ENCODE data around the gene PIP5K1B. TPM values are rescaled to one million over a fixed set of nuclear protein-coding genes. Genes with fewer than 3 reads are reported as not detected.

The PIP5K1B gene
- total RNA-seq, 1 experiment from 2014 or later, result 2.5 TPM

GRCh38 chr9:68832861-68833518 is 128.0 kb downstream of the PIP5K1B start:
- Mint-ChIP-seq H3K27ac (peak overlapping the region in 1 of 3 experiments; percentile 15; a peak in 1 of 7 replicates), H3K9me3 (no peaks in the 10 kb centered on the region)
- no CpG with 5 or more reads among the region's 7 CpGs for WGBS (ENCODE audit: extremely low coverage, insufficient read length, low lambda C conversion rate)

More at GRCh38 chr9:68832861-68833518, 128.0 kb downstream of the PIP5K1B start:
- peaks cover 15 to 20% of the 10 kb centered on the region in 2 experiments for H3K4me1 Mint-ChIP-seq
- no peak for DNase-seq
- TF ChIP-seq CTCF (conservative IDR thresholded peaks at IDR 0.05), result no peak
- Histone ChIP-seq H4K20me1 (ENCODE audit: control insufficient read depth, insufficient read depth, insufficient read length) (no peaks in the 10 kb centered on the region), H3K4me1 (ENCODE audit: insufficient read depth, low read length) (peaks cover 5% of the 10 kb centered on the region; the same call in 1 of the 2 replicates), H2BK12ac (ENCODE audit: insufficient read length, low read depth, low read length) (no peak overlapping the region), H4K8ac (replicated peaks; ENCODE audit: insufficient read length, low read depth, low read length) (no peak overlapping the region), H3T11ph (ENCODE audit: low read length) (no peak overlapping the region), H2BK15ac (ENCODE audit: low read depth, low read length) (no peak overlapping the region), H3K79me1 (ENCODE audit: insufficient read depth, low read depth, low read length, poor library complexity, severe bottlenecking) (no peaks in the 10 kb centered on the region), H3K27ac (ENCODE audit: insufficient read length, low read depth, low read length) (no peak overlapping the region), H3K4ac (ENCODE audit: low read depth, low read length) (no peak overlapping the region), H2BK120ac (ENCODE audit: low read depth, low read length, poor library complexity, severe bottlenecking) (no peak overlapping the region), H2BK5ac (ENCODE audit: insufficient read length, low read length) (no peak overlapping the region), H4K91ac (ENCODE audit: insufficient read length, low read depth, low read length) (no peak overlapping the region), H3K9me3 (ENCODE audit: control insufficient read depth, low read depth, low read length) (no peaks in the 10 kb centered on the region), H3K27me3 (ENCODE audit: insufficient read depth, low read length) (no peaks in the 10 kb centered on the region), H3K4me2 (ENCODE audit: insufficient read depth, insufficient read length, low read length) (no peak overlapping the region), H3K18ac (ENCODE audit: insufficient read length, low read depth, low read length) (no peak overlapping the region), H3K23ac (ENCODE audit: insufficient read length, low read depth, low read length) (no peak overlapping the region), H3K23me2 (ENCODE audit: insufficient read length, low read depth, low read length, poor library complexity, severe bottlenecking) (no peaks in the 10 kb centered on the region), H2AK5ac (ENCODE audit: insufficient read length, low read length) (no peak overlapping the region), H3K14ac (ENCODE audit: insufficient read depth, low read length) (no peak overlapping the region), H4K5ac (ENCODE audit: insufficient read length, low read depth, low read length) (no peak overlapping the region), H3K56ac (ENCODE audit: insufficient read length, low read depth, low read length) (no peak overlapping the region), H2BK20ac (ENCODE audit: low read depth, low read length, poor library complexity, severe bottlenecking) (no peak overlapping the region), H3K9ac (ENCODE audit: extremely low read depth, insufficient read length, low read length) (no peak overlapping the region), H2AFZ (ENCODE audit: low read length) (no peak overlapping the region), H3K79me2 (ENCODE audit: insufficient read depth, low read length) (no peaks in the 10 kb centered on the region)
- peaks cover under 1% of the 10 kb centered on the region for H3K27me3 Mint-ChIP-seq (ENCODE audit: low read depth)
- H3K4me3 Mint-ChIP-seq, result no peak overlapping the region
- H3K36me3 Mint-ChIP-seq (ENCODE audit: insufficient read depth in 1 of 3, low read depth in 3 of 3), result no peaks in the 10 kb centered on the region; a peak in 1 of 7 replicates
